HEK293T (cell line): ENCODE results near the gene PLCB4.
A peak's percentile ranks its signal among the peaks of the same experiment; 100 is the strongest.

Experiments
- CTCF ChIA-PET: fragments of 350-600 bp; formaldehyde crosslinking; extraction: SDS; loops from one replicate; lab custom pipeline; 2021; ENCODE audit warnings: antibody characterized with exemption, inconsistent platforms; lab: Yijun Ruan, JAX
- POLR2A ChIA-PET: fragments of 350-600 bp; formaldehyde crosslinking; extraction: SDS; loops from one replicate; lab custom pipeline; 2020; ENCODE audit warnings: antibody characterized with exemption, inconsistent platforms; lab: Yijun Ruan, JAX
- DNase-seq: peaks from one replicate; pipeline ENCODE4 v3.0.0; 2012; ENCODE audit warnings: mixed read lengths; ENCODE audit errors: extremely low spot score
- ARNT ChIP-seq: fragments of 450-650 bp; IDR thresholded peaks from 2 replicates; pipeline ENCODE4 v1.6.1; 2017; ENCODE audit warnings: mild to moderate bottlenecking
- BHLHE40 ChIP-seq: fragments of 450-650 bp; IDR thresholded peaks from 2 replicates; pipeline ENCODE4 v1.6.1; 2016; ENCODE audit warnings: mild to moderate bottlenecking, moderate library complexity, borderline replicate concordance
- CTBP1 ChIP-seq: fragments of 450-650 bp; IDR thresholded peaks from 2 replicates; pipeline ENCODE4 v1.6.1; 2016; ENCODE audit warnings: borderline replicate concordance
- ELF4 ChIP-seq: fragments of 450-650 bp; IDR thresholded peaks from 2 replicates; pipeline ENCODE4 v1.6.1; 2017; ENCODE audit warnings: antibody characterized with exemption
- FOXA1 ChIP-seq: fragments of 450-650 bp; IDR thresholded peaks from 2 replicates; pipeline ENCODE4 v1.6.1; 2016; ENCODE audit warnings: mild to moderate bottlenecking
- FOXK2 ChIP-seq: fragments of 450-650 bp; IDR thresholded peaks from 2 replicates; pipeline ENCODE4 v1.6.1; 2016; ENCODE audit warnings: mild to moderate bottlenecking
- FOXM1 ChIP-seq: fragments of 450-650 bp; IDR thresholded peaks from 2 replicates; pipeline ENCODE4 v1.6.1; 2017; ENCODE audit warnings: mild to moderate bottlenecking, borderline replicate concordance
- HDGF ChIP-seq: fragments of 450-650 bp; IDR thresholded peaks from 2 replicates; pipeline ENCODE4 v1.6.1; 2017; ENCODE audit warnings: antibody characterized with exemption, borderline replicate concordance
- L3MBTL2 ChIP-seq: fragments of 450-650 bp; conservative IDR thresholded peaks from 2 replicates; pipeline ENCODE4 v1.6.1; 2016; ENCODE audit warnings: mild to moderate bottlenecking
- LEF1 ChIP-seq: fragments of 450-650 bp; IDR thresholded peaks from 2 replicates; pipeline ENCODE4 v1.6.1; 2017; ENCODE audit warnings: mild to moderate bottlenecking, borderline replicate concordance
- NFRKB ChIP-seq: fragments of 450-650 bp; IDR thresholded peaks from 2 replicates; pipeline ENCODE4 v1.6.1; 2016; ENCODE audit warnings: mild to moderate bottlenecking, moderate library complexity
- PKNOX1 ChIP-seq: fragments of 450-650 bp; IDR thresholded peaks from 2 replicates; pipeline ENCODE4 v1.6.1; 2016
- SP1 ChIP-seq: fragments of 450-650 bp; IDR thresholded peaks from 2 replicates; pipeline ENCODE4 v1.6.1; 2017
- SUZ12 ChIP-seq: fragments of 450-650 bp; IDR thresholded peaks from 2 replicates; pipeline ENCODE4 v1.6.1; 2016; ENCODE audit warnings: mild to moderate bottlenecking
- TARDBP ChIP-seq: fragments of 450-650 bp; IDR thresholded peaks from 2 replicates; pipeline ENCODE4 v1.6.1; 2016
- ZNF384 ChIP-seq: fragments of 450-650 bp; IDR thresholded peaks from 2 replicates; pipeline ENCODE4 v1.6.1; 2016

The PLCB4 gene

GRCh38 chr20:9093218-9093957, 24.5 kb downstream of the PLCB4 start:
- DNase-seq: peak; percentile 9
- no peak for TF ChIP-seq L3MBTL2
- no peak for TF ChIP-seq HDGF
- peak; percentile 81 for TF ChIP-seq PKNOX1
- ChIA-PET CTCF (interaction anchor here (0.6 kb wide), 2 partner anchors 38 to 57 kb away, joined by 3 to 4 read pairs; no protein-coding TSS in a partner anchor), POLR2A (no interaction called here)

GRCh38 chr20:9099372-9099771, 30.5 kb downstream of the PLCB4 start:
- CTCF ChIA-PET: interaction anchor here (0.9 kb wide), 1 partner anchor 9 kb away, joined by 3 read pairs; no protein-coding TSS in a partner anchor
- TF ChIP-seq ARNT: no peak
- no peak for TF ChIP-seq NFRKB
- TF ChIP-seq SP1: no peak
- POLR2A ChIA-PET: no interaction called here
- DNase-seq: no peak

GRCh38 chr20:9100691-9101090, 31.8 kb downstream of the PLCB4 start:
- no peak for TF ChIP-seq SUZ12
- no peak for TF ChIP-seq CTBP1
- no peak for TF ChIP-seq LEF1
- TF ChIP-seq BHLHE40: no peak
- TF ChIP-seq ZNF384: no peak
- TF ChIP-seq NFRKB: no peak
- no peak for TF ChIP-seq L3MBTL2
- no peak for TF ChIP-seq ARNT
- no peak for TF ChIP-seq FOXM1
- no peak for TF ChIP-seq HDGF
- no peak for TF ChIP-seq TARDBP
- no peak for TF ChIP-seq SP1
- TF ChIP-seq FOXA1: no peak
- TF ChIP-seq ELF4: no peak
- no peak for TF ChIP-seq FOXK2
- DNase-seq: no peak
- ChIA-PET CTCF (no interaction called here), POLR2A (no interaction called here)

- DNase-seq: no peak
- no peak for TF ChIP-seq FOXA1
- no peak for TF ChIP-seq L3MBTL2
- TF ChIP-seq SP1: no peak
- TF ChIP-seq FOXK2: no peak
- no peak for TF ChIP-seq BHLHE40
- TF ChIP-seq FOXM1: no peak
- no peak for TF ChIP-seq ELF4
- TF ChIP-seq ARNT: no peak
- TF ChIP-seq ZNF384: no peak
- TF ChIP-seq HDGF: no peak
- TF ChIP-seq SUZ12: no peak
- no peak for TF ChIP-seq PKNOX1
- TF ChIP-seq TARDBP: no peak
- TF ChIP-seq LEF1: no peak
- TF ChIP-seq NFRKB: no peak
- TF ChIP-seq CTBP1: no peak
- CTCF ChIA-PET: no interaction called here
- POLR2A ChIA-PET: no interaction called here
Observed at GRCh38 chr20:9102456-9102855, 33.6 kb downstream of the PLCB4 start.

- no peak for TF ChIP-seq HDGF
- no peak for TF ChIP-seq LEF1
- TF ChIP-seq ARNT: no peak
- TF ChIP-seq SUZ12: no peak
- no peak for TF ChIP-seq ELF4
- TF ChIP-seq TARDBP: no peak
- no peak for TF ChIP-seq FOXM1
- TF ChIP-seq BHLHE40: no peak
- no peak for TF ChIP-seq PKNOX1
- no peak for TF ChIP-seq NFRKB
- TF ChIP-seq ZNF384: no peak
- no peak for TF ChIP-seq CTBP1
- TF ChIP-seq SP1: no peak
- TF ChIP-seq FOXK2: no peak
- no peak for TF ChIP-seq L3MBTL2
- TF ChIP-seq FOXA1: no peak
- ChIA-PET CTCF (no interaction called here), POLR2A (no interaction called here)
- no peak for DNase-seq
Observed at GRCh38 chr20:9103955-9104354, 35.1 kb downstream of the PLCB4 start.

GRCh38 chr20:9108260-9108659, 39.4 kb downstream of the PLCB4 start:
- TF ChIP-seq HDGF (no peak), ARNT (no peak), TARDBP (no peak), FOXM1 (no peak), SP1 (no peak), PKNOX1 (no peak), ZNF384 (no peak), BHLHE40 (no peak), ELF4 (no peak), SUZ12 (no peak), LEF1 (no peak), FOXK2 (no peak), FOXA1 (no peak), CTBP1 (no peak), NFRKB (no peak), L3MBTL2 (no peak)
- no peak for DNase-seq
- CTCF ChIA-PET: no interaction called here
- POLR2A ChIA-PET: no interaction called here
